Measurements from ENCODE around the gene IGF2BP1.

IGF2BP1 gene

DNA sequence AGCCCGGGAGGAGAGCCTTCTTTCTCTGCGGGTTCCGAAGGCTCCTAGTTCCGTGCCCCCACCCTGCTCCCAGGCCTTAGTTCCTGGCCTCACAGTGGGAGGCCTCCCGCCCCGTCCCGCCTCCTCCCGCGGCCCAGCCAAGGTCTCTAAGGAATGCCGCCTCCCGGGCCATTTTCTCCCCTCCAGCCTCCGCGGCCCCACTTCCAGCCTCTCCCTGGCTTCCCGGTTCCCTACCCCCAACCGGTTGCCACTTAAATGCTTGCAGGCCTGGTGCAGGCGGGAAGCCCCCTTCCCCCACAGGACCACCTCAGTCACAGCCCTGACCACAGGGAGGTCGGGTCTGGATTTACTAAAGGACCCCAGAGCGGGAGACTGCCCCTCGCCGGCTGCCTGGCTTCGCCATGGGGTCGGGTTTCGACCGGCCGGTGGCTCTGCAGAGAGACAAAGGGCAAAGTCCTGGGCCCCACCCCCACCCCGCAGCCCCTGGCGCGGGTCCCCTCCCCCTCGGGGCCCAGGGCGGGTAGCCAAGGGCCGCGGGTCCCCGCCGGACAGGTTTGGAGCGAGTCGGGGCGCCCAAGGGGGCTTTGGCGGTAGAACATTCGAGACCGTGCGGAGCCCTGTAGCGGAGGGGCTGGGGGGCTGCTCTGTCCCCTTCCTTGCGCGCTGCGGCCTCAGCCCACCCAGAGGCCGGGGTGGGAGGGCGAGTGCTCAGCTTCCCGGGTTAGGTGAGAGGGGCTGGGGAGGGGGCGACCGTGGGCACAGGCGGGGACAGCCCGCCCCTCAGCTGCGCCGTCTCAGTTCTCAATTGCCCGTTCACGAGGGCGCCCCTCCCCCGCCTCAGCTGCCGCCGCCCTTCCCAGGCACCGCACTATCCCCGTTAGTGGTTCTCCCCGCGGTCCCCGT, 16.4 kb downstream of the IGF2BP1 start:
- peaks cover 47% of the 10 kb centered on the region for H3K4me1 ChIP-seq (ENCODE audit: insufficient read depth, low read length)
- no peaks in the 10 kb centered on the region for H3K27me3 ChIP-seq (ENCODE audit: insufficient read depth, low read length)
- peak overlapping the region; percentile 93 for H3K9ac ChIP-seq (ENCODE audit: low read depth, low read length)
- H3K4me3 ChIP-seq (ENCODE audit: low read length) = peak overlapping the region; percentile 50
- H3K27ac ChIP-seq (ENCODE audit: low read length) = peak overlapping the region; percentile 90
- H3K9me3 ChIP-seq (ENCODE audit: insufficient read depth, low read depth, low read length) = no peaks in the 10 kb centered on the region
- peaks cover 46% of the 10 kb centered on the region for H3K36me3 ChIP-seq (ENCODE audit: insufficient read depth, low read depth, low read length)

DNA sequence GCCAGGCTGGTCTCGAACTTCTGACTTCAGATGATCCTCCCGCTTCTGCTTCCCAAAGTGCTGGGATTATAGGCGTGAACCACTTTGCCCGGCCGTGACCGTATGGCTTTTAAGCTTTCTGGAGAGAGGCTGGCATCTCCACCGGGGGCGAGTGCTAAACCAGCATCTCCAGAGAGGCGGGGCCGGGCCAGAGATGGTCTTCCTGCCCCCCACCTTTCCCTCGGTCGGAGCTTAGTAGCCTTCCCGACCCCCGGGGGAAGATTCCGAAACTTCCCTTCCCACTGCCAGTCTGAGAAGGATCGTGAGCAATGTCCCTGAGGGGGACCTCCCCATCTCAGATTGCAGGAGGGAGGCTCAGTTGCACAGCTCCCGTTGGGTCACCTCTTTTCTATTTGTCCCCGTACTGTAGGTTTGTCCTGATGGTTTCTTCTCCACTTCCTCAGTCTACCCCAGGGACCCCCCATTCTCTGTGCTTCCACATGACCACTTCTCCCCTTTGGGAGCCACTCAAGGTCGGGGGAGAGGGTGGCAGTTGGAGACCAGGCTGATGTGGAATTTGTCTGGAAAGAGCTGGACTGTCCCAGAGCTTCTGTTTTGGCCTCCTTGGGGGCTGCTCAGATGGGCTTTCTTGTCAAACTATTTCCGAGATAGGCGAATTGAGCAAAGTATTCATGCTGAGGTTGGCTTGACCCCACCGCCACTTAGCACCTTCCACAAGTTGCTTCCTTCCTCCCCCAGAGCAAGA, 18.2 kb downstream of the IGF2BP1 start:
- H3K36me3 ChIP-seq (ENCODE audit: insufficient read depth, low read depth, low read length) = peaks cover 49% of the 10 kb centered on the region
- no peak overlapping the region for H3K27ac ChIP-seq (ENCODE audit: low read length)
- H3K9me3 ChIP-seq (ENCODE audit: insufficient read depth, low read depth, low read length) = no peaks in the 10 kb centered on the region
- H3K4me3 ChIP-seq (ENCODE audit: low read length) = no peak overlapping the region
- H3K27me3 ChIP-seq (ENCODE audit: insufficient read depth, low read length) = no peaks in the 10 kb centered on the region
- peaks cover 59% of the 10 kb centered on the region for H3K4me1 ChIP-seq (ENCODE audit: insufficient read depth, low read length)
- H3K9ac ChIP-seq (ENCODE audit: low read depth, low read length) = no peak overlapping the region

DNA sequence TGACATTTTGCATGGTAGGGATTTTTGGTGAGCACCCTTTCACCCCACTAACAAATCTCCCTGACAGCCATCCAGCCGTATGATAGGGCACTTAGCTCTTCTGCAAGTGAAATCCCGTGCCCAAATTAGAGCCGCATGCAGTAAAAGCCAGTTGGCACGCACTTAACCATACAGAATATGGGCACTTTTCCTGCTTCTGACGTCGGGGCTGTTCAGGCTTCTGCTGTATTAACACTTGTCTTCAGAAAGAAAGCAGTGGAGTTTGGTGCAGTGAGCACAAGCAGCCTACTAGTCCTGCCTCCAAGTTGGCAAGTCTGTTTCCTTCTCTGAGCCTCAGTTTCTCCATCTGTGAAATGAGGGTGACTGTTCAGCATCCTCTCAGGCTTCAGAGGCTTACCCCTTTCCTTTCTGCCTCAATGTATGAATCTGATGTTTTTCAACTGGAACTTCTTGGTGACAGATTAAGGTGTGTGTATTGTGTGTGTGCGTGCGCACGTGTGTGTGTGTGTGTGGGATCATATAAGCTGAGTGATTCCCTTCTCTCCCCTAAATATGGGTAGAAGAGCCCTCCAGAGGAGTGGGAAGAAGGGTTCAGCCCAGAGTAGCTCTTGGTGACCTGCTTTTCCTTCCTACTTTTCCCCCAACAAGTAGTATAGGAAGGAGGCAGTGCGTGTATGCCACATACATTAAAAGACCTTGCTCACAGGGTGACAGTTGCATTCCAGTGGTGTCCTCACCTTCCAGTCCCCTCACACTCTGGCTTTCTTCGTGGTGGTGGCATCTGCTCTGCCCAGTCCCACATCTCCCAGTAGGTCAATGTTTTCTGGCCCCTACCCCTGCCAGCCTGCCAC, 19.0 kb downstream of the IGF2BP1 start:
- Histone ChIP-seq H3K9me3 (ENCODE audit: insufficient read depth, low read depth, low read length) (no peaks in the 10 kb centered on the region), H3K9ac (ENCODE audit: low read depth, low read length) (no peak overlapping the region), H3K27me3 (ENCODE audit: insufficient read depth, low read length) (no peaks in the 10 kb centered on the region), H3K27ac (ENCODE audit: low read length) (no peak overlapping the region), H3K4me3 (ENCODE audit: low read length) (no peak overlapping the region), H3K4me1 (ENCODE audit: insufficient read depth, low read length) (peaks cover 65% of the 10 kb centered on the region), H3K36me3 (ENCODE audit: insufficient read depth, low read depth, low read length) (peaks cover 48% of the 10 kb centered on the region)

DNA sequence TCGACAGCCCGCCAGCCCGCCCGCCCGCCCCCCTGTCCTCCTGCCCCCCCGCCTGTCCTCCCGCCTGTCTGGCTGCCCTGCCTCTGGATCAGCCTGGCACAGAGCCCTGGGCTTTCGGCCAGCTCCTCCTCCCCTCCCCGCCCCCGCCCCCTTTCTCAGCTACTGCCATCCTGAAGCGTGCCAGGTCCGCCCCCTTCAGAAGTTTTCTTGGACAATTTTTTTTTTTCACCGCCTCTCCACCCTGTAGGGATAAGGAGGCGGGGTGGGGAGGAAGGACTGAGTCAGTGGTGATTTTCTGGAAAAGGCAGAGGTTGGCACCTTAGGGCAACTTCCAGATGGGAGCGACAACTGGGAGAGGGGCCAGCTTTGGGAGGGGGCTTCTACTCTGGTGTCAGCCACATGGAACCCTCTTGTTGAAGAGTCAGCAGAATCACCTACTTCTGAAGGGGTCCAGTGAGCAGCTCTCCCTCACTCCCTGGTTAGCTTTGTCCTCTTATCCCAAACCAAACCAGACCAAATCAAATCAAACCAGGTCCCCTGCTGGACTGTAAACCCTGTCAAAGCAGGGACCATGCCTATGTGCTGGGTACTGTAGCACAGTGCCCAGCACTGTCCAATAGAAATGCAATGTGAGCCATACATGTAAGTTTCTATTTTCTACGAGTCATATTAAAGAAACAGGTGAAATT, 19.7 kb downstream of the IGF2BP1 start:
- H3K36me3 ChIP-seq (ENCODE audit: insufficient read depth, low read depth, low read length) = peaks cover 48% of the 10 kb centered on the region
- peaks cover 65% of the 10 kb centered on the region for H3K4me1 ChIP-seq (ENCODE audit: insufficient read depth, low read length)

DNA sequence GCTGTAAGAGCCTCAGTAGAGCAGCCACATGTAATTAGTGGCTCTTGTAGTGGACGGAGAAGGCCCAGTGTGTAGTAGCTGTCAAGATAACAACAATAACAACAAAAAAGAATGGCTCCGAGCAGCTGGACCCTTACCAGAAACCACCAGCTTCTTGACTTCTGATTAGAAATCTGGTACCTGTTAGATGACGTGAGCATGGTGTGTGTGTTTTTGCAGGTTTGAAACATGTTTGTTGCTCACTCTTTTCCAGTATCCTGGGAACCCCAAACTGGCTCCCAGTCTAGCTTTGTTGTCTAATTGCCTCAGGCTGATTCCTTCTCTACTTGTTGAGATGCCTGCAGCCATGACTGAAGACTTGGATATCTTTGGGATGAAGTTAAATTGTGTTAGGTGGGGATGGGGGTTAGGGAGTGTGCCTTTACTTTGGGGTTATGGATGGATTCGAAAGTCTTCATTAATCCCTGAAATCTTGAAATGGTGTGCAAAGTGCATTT, 21.0 kb downstream of the IGF2BP1 start:
- Histone ChIP-seq H3K4me3 (ENCODE audit: low read length) (no peak overlapping the region), H3K36me3 (ENCODE audit: insufficient read depth, low read depth, low read length) (peaks cover 50% of the 10 kb centered on the region; the same call in 1 of the 2 replicates), H3K27ac (ENCODE audit: low read length) (no peak overlapping the region), H3K9me3 (ENCODE audit: insufficient read depth, low read depth, low read length) (no peaks in the 10 kb centered on the region), H3K4me1 (ENCODE audit: insufficient read depth, low read length) (peaks cover 62% of the 10 kb centered on the region), H3K27me3 (ENCODE audit: insufficient read depth, low read length) (no peaks in the 10 kb centered on the region), H3K9ac (ENCODE audit: low read depth, low read length) (no peak overlapping the region)

More for the DNA sequence above, 19.7 kb downstream of the IGF2BP1 start:
- Histone ChIP-seq H3K9me3 (ENCODE audit: insufficient read depth, low read depth, low read length) (no peaks in the 10 kb centered on the region), H3K27me3 (ENCODE audit: insufficient read depth, low read length) (no peaks in the 10 kb centered on the region), H3K4me3 (ENCODE audit: low read length) (no peak overlapping the region), H3K27ac (ENCODE audit: low read length) (no peak overlapping the region), H3K9ac (ENCODE audit: low read depth, low read length) (no peak overlapping the region)

DNA sequence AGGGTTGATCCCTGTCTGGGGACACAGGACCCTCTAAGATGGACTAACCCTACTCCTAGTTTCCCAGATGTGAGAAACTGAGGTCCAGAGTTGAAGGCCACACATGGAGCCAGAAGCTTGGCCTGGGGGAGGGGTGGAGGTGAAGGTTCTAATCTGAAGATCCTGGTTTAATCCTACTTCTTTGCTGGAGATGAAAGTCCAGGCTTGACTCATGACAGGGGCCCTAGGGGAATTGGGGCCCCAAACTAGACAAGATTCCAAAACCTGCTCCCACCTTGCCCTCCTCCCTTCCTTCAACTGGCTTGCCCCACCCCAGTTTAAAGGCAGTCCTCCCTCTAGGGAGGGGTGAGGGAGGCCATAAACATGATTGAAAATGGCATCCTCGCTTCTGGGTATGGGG, 21.6 kb downstream of the IGF2BP1 start:
- Histone ChIP-seq H3K9ac (ENCODE audit: low read depth, low read length) (no peak overlapping the region), H3K27me3 (ENCODE audit: insufficient read depth, low read length) (no peaks in the 10 kb centered on the region), H3K36me3 (ENCODE audit: insufficient read depth, low read depth, low read length) (peaks cover 56% of the 10 kb centered on the region; the same call in 1 of the 2 replicates), H3K4me1 (ENCODE audit: insufficient read depth, low read length) (peaks cover 68% of the 10 kb centered on the region), H3K9me3 (ENCODE audit: insufficient read depth, low read depth, low read length) (no peaks in the 10 kb centered on the region), H3K4me3 (ENCODE audit: low read length) (no peak overlapping the region), H3K27ac (ENCODE audit: low read length) (no peak overlapping the region)

DNA sequence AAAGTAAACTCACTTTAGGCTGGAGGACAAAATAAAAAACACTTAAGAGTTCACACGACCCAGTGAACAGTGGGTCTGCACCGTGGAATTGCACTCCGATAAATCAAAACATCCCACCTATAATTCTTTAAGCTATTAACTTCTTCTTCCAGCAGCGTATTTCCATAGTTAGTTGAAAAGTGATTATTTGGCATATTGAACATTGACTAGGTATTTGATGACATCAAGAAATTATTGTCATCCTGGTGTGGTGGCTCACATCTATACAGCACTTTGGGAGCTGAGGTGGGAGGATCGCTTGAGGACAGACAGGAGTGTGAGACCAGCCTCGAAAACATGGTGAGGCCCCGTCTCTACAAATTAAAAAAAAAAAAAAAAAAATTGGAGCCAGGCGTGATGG, 23.4 kb downstream of the IGF2BP1 start:
- Histone ChIP-seq H3K9me3 (ENCODE audit: insufficient read depth, low read depth, low read length) (no peaks in the 10 kb centered on the region), H3K4me3 (ENCODE audit: low read length) (no peak overlapping the region; the same call in 1 of the 2 replicates), H3K27ac (ENCODE audit: low read length) (peak overlapping the region; percentile 96), H3K4me1 (ENCODE audit: insufficient read depth, low read length) (peaks cover 64% of the 10 kb centered on the region), H3K27me3 (ENCODE audit: insufficient read depth, low read length) (no peaks in the 10 kb centered on the region), H3K36me3 (ENCODE audit: insufficient read depth, low read depth, low read length) (peaks cover 58% of the 10 kb centered on the region), H3K9ac (ENCODE audit: low read depth, low read length) (no peak overlapping the region; the same call in 1 of the 2 replicates)

DNA sequence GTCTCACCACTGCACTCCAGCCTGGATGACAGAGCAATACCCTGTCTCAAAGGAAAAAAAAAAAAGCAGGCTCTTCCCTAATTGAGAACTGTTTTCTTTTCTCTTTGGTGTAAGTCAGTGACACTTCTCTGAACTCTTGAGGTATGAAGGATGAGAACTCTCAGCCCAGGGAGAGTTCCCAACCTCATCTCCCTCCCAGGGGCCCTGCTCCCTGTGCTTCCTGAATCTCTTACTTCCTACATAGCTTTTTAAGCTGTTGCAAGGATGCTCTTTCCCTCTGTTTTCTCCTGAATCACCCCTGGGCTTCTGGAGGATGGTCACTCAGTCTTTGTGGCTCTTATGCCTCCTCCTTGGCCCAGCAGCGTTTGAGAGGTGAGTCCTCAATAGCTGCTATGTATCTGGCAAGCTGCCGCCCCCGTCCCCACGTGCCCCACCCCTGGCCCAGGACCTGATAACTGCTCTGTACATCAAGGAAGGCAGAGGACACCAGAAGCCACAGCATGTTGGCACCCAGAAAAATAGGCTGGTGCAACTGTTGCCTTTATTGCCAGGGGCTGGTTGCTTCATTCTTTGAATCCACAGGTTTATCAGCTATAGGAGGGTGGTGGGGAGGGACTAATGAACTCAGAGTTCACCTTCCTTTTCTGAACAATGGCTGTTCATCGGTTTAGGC, 24.0 kb downstream of the IGF2BP1 start:
- Histone ChIP-seq H3K27ac (ENCODE audit: low read length) (peak overlapping the region; percentile 96), H3K4me3 (ENCODE audit: low read length) (peak overlapping the region; percentile 59; the same call in 1 of the 2 replicates), H3K36me3 (ENCODE audit: insufficient read depth, low read depth, low read length) (peaks cover 57% of the 10 kb centered on the region), H3K4me1 (ENCODE audit: insufficient read depth, low read length) (peaks cover 59% of the 10 kb centered on the region), H3K9me3 (ENCODE audit: insufficient read depth, low read depth, low read length) (no peaks in the 10 kb centered on the region), H3K9ac (ENCODE audit: low read depth, low read length) (peak overlapping the region; percentile 73; the same call in 1 of the 2 replicates), H3K27me3 (ENCODE audit: insufficient read depth, low read length) (no peaks in the 10 kb centered on the region)

DNA sequence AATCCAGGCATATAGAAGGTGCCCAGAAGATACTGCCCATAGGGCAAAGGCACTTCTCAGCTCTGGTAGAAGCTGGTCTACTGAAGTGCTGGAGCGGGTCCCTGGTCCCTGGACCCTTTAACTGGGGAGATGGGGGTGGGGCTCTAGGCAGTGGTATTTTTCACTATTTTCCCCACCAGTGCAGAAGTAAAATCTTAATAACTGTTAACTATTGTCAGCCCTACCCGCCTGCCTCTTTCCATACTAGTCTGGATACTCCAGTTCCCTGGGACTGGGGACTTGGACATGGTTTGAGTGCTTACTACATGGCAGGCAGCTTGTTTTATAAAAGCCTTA, 24.6 kb downstream of the IGF2BP1 start:
- Histone ChIP-seq H3K4me3 (ENCODE audit: low read length) (peak overlapping the region; percentile 59), H3K9me3 (ENCODE audit: insufficient read depth, low read depth, low read length) (no peaks in the 10 kb centered on the region), H3K36me3 (ENCODE audit: insufficient read depth, low read depth, low read length) (peaks cover 60% of the 10 kb centered on the region), H3K27me3 (ENCODE audit: insufficient read depth, low read length) (no peaks in the 10 kb centered on the region), H3K4me1 (ENCODE audit: insufficient read depth, low read length) (peaks cover 56% of the 10 kb centered on the region), H3K27ac (ENCODE audit: low read length) (peak overlapping the region; percentile 96), H3K9ac (ENCODE audit: low read depth, low read length) (peak overlapping the region; percentile 73)

DNA sequence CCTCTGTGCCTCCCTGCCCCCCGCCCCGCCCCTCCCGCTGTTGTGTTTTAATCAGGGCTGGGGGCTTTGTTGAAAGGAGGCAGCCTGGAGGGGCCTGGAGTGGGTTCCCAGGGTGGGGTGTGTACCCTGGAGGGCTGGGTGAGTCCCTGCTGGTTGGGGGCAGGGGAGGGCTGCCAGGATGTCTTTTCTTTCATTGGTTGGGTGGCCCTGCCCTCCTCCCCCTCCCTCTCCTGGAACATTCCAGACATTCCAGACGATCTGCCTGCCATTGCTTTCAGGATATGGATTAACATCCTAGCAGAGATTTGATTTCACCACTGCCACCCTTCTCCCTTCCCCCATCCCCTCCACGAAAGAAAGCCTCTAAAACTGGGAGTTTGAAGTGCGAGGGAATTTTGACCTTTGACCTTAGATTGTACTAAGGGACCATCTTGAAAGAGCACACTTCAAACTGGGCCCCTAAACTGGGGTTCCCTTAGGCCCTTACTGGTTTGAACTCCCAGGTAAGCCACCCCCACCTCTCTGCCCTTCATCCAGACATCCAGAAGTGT, 25.3 kb downstream of the IGF2BP1 start:
- peaks cover 63% of the 10 kb centered on the region for H3K36me3 ChIP-seq (ENCODE audit: insufficient read depth, low read depth, low read length)
- H3K27ac ChIP-seq (ENCODE audit: low read length) = peak overlapping the region; percentile 96

More for the DNA sequence above, 25.3 kb downstream of the IGF2BP1 start:
- Histone ChIP-seq H3K4me1 (ENCODE audit: insufficient read depth, low read length) (peaks cover 56% of the 10 kb centered on the region), H3K4me3 (ENCODE audit: low read length) (peak overlapping the region; percentile 59), H3K9ac (ENCODE audit: low read depth, low read length) (peak overlapping the region; percentile 73; the same call in 1 of the 2 replicates), H3K27me3 (ENCODE audit: insufficient read depth, low read length) (no peaks in the 10 kb centered on the region), H3K9me3 (ENCODE audit: insufficient read depth, low read depth, low read length) (no peaks in the 10 kb centered on the region)
